C1 segment of cervical spinal cord (tissue), 14 donors: ENCODE measurements around the gene RIN3.

Source experiments
- DNase-seq, 14 donors: peaks; one replicate each; lab custom pipeline; 2025; lab: John Stamatoyannopoulos, UW

Gene RIN3

DNA sequence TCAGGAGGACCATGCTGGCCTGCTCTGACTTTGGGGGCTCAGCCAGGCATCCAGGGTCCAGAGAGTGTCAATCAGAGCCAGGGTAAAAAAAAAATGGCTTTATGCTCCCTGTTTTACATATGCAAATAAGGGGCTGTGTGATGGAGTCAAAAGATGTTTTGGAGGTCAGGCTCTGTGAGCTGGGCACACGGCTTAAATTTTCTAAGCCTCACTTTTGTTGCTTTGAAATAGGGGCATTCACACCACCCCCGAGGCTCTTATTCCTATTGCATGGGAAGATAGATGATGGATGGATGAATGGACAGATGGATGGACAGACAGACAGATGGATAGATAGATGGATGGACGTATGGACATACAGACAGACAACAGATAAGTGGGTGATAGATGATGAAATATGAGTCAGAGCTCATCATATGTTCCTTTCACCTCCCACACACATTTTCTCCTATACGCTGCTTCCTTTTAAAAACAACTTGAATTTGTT lies 42.7 kb downstream of the RIN3 start:
- no peak for DNase-seq

- no peak for DNase-seq
Observed at GRCh38 chr14:92556863-92557543, 43.4 kb downstream of the RIN3 start.

DNA sequence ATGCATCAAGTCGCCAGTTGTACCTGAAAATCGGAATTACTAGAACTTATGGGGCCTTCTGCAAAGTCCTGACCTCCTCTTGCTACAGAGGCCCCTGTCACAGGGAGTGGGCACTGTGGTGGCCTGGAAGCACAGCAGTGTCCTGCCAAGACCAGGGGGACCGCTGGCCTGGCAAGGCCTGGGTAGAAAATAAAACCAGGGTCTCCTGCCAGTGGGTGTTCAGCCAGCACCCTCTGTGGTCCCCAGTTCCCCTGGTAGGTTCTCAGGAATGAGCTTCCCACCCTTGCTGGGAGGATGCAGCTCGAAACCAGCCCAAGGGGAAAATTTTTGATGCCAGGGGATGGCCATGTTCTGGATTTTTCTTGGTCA lies 43.9 kb downstream of the RIN3 start:
- no peak for DNase-seq

DNA sequence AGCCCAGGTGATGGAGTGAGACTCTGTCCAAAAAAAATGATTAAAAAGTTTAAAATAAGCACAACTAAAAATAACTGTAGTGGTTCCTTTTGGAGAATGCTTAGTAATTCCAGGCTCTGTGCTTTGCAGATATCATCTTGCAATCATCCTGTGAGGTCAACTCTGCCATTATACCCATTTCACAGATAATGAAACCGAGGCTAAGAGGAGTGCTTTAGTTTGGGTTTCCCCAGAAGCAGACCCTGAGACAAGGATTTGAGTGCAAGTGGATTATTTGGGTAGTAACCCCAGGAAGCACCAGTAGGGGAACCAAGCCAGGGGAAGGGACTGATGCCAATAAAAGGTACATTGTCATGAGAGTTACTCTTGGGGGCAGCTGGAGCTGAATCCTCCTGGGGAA lies 44.7 kb downstream of the RIN3 start:
- no peak for DNase-seq

- DNase-seq, result no peak
Observed at GRCh38 chr14:92559486-92559885, 45.9 kb downstream of the RIN3 start.

DNA sequence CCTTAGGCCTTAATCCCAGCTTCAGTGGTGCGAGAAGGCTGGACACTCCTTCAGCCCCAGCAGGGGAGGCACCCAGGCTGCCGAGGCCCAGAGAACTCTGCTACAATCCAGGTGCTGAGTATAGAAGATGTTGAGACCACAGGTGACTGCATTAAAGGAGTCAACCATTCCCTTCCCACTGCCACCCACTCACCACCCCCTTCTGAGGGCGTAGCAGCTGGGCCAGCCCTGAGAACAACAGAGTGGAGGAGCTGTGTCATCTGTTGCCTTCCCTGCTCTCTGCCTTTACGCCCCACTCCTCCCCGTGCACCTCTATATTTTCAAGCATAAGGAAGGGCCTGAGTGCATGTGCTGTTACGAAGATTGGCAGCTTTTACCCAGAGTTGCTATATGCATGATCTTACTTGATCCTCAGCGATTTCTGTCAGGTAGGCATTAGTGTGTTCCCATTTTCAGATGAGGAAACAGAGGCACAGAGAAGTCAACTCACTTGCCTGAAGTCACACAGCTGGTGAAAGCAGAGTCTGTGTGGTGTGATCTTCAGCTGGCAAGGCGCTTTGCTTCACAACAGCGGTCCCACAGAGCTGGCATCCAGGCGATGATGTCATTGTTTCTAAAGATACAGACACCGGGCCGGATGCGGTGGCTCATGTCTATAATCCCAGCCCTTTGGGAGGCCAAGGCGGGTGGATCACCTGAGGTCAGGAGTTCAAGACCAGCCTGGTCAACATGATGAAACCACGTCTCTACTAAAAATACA lies 46.7 kb downstream of the RIN3 start:
- no peak for DNase-seq

DNA sequence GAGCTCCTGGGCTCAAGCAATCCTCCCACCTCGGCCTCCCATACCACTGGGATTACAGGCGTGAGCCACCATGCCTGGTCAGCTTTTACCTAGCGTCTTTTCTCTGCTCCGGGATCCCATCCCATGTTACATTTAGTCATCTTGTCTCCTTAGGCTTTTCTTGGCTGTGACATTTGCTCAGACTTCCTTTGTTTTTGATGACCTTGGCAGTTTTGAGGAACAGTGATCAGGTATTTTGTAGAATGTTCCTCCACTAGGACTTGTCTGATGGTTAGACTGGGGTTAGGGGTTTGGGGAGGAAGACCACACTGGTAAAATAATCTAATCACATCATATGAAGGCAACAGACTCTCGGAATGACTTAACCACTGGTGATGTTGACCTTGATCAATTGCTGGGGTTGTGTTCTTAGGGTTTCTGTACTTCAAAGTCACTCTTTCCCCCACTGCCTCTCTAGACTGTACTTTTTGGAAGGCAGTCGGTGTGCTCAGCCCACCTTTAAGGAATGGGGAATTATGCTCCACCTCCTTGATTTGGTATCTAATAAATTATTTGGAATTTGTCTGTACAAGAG lies 48.4 kb downstream of the RIN3 start:
- DNase-seq, result no peak

DNA sequence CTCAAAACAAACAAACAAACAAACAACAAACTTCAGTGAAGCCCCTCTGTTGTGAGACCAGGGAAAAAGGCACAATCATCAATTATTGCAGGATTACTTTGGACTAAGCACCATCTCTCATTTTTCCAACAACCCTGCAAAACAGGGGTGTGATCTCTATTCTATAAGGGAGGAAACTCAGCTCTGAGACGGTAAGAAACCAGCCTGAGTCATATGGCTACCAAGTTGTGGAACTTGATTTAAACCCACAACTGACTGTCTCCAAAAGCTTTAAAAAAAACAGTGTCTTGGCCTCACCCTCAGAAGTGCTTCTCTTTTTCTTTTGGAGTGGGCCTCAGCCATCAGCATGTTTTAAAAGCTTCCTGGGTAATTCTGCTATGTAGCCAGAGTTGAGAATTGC lies 49.8 kb downstream of the RIN3 start:
- DNase-seq, result no peak

GRCh38 chr14:92563765-92564285 lies 50.2 kb downstream of the RIN3 start:
- DNase-seq, result no peak

DNA sequence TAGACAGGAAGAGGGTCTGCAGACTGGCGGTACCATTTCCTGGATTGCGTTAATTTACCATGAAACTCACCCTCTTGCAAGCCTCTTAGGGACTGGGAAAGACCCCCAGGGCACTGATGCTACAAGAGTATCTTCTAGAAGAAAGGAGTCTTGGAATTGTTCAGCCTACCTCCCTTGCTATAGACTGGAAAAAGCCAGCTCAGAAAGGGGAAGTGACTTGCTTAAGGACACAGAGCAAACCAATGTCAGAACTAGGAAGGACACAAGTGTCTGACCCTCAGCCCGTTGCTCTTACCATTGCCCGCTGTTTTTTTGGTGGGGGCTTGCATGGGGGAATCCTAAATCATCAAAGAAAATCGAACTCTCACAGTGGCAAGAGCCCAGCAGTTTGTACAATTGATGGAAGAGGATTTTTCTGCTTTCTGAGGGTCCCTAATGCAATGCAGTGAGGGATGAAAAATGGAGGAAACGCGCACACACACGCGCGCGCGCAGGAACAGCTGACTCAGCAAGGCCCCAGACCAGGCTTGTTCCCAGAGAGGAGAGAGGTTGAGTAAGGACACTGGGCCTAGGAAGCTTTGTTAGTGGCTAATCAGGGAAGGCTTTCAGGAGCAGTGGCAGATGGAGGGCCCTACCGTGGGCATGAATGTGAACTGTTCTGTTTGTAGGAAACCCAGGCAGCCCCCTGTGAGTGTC lies 50.9 kb downstream of the RIN3 start:
- peak in 1 of 14 donors; percentile 15 for DNase-seq

DNA sequence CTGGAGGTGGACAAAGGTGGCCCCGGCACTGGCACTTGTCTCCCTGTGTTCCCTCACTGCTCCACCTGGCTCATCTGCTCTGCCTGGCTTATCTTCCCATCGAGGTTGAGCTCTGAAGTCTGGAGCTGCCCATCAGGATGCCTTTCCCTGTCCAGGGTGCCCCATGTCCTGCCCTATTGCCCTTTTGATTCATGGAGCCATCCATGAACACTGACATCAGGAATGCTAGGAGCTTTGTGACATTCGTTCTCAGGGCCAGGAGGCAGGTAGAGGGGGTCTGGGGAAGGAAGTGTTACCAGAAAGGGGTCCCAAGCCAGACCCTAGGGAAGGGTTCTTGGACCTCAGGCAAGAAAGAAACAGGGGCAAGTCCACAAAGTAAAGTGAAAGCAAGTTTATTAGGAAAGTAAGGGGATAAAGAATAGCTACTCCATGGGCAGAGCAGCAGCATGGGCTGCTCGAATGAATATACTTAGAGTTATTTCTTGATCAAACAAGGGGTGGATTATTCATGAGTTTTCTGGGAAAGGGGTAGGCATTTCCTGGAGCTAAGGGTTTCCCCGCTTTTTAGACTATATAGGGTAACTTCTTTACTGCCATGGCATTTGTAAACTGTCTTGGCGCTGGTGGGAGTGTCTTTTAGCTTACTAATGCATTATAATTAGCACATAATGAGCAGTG lies 51.6 kb downstream of the RIN3 start:
- DNase-seq, result no peak

GRCh38 chr14:92565718-92566115 lies 52.1 kb downstream of the RIN3 start:
- no peak for DNase-seq

- DNase-seq, result no peak
Observed at GRCh38 chr14:92567173-92567725, 53.7 kb downstream of the RIN3 start.

DNA sequence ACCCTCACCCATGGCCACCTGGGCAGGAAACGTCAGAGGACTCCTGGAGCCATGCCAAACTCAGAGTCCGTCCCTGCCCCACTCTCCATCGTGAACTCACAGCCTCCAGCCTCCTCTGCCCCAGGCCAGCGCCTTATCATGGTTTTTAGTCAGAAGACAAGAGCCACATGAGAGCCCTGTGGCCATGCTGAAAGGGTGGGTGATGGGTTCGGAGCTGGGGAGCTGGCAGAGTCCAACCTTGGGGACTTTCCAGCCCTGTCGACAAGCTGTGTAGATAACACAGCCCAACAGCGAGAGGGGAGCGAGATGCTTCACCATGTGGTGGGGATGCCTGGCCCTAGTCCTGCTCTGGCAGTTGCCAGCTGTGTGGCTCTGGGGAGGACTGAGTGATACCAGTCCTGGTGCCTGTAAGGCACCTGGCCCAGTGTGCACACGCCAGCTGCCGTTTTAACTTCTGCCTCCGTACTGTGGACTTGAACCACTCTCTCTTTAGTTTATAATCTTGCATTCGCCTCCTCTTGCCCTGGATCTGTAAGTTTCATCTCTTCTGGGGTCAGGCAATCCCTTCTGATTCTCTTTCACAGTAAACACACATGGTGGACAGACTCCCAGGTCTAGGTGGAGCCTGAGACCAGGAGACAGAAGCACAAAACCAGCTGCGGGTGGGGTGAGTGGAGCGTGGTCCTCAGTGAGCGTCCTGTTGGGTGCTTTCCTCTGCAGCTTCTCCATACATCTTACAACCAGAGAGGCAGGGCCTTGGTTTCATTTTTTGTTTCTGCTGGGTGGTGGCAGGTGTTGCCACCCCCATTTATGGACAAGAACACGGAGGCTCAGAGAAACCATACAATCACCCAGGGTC lies 55.3 kb downstream of the RIN3 start:
- DNase-seq, result no peak

DNA sequence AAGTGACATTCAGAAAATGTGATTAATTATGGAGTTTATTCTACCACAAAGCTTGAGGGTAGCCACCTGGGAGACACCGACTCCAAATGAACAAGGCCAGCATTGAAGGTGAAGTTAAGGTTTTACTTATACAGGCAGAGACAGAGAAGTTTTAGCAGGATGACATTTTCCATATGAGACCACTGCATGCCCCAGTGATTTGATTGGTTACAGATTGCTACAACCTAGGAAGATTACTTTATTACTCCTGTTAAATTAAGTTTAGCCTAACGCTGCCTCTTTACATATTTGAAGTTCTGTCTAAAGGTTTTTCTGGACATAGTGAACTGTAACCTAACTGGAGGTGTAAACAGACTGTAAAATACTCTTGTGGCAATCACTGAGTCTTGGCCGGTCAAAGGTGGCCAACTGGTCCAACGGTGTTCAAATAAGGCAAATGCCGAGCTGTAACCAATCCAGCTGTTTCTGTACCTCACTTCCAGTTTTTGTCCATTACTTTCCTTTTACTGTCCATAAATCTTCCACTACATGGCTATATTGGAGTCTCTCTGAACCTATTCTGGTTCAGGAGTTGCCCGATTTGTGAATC lies 57.2 kb downstream of the RIN3 start:
- no peak for DNase-seq

GRCh38 chr14:92572050-92572449 lies 58.5 kb downstream of the RIN3 start:
- no peak for DNase-seq

DNA sequence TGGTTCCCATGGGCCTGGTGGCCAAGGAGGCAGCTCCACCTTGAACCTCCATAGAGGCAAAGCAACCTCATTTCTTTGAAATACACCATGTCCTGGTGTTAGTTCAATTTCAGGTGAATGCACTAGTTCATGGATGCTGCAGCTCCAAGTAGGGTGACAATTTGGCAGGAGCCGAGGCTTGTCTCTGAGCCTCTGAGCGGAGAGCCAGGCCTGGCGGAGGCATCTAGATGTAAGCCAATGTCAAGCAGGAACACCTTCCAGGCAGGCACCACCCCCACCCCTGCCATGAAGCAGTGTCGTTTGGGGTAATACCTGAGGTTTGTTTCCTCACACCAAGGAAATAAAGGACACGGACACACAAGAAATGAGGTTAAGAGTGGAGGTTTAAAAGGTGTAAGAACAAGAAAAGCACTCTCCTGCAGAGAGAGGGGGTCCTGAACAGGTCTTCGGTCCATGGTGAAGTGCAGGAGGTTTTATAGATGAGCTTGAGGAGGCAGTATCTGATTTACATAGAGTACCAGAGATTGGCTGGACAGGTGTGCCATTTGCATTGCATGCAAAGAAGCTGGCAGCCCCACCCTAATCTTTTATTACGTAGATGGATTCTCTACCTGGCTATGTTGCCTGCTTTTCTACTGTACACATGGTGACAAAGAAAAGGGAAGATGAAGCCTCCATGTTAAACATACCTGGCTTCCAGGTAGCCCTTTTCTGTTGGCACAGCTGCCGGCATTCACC lies 60.3 kb downstream of the RIN3 start:
- no peak for DNase-seq

DNA sequence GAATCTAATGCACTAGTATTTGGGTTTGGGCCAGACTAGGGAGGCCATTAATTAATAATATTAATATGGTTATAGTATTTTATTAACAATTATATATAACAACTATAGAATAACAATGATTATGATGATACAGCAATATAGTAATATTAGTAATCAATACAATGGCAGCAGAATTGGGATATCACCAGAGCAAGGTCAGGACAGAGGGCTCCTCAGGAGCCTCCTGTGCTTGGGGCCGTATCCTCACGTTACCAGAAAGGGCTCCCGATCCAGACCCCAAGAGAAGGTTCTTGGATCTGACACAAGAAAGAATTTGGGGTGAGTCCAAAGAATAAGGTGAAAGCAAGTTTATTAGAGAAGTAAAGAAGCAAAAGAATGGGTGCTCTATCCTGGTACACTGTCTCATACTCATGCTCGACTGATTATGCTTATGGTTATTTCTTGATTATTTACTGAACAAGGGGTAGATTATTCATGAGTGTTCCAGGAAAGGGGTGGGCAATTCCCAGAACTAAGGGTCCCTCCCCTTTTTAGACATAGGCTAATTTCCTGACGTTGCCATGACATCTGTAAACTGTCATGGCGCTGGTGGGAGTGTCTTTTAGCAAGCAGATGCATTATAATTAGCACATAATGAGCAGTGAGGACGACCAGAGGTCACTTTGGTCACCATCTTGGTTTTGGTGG lies 61.6 kb downstream of the RIN3 start:
- DNase-seq, result no peak
